Measurements from ENCODE around the gene RFX2. TPM values are rescaled to one million over a fixed set of nuclear protein-coding genes. Genes with fewer than 3 reads are reported as not detected.

The RFX2 gene
- total RNA-seq, 1 donor = 10.7 TPM

DNA sequence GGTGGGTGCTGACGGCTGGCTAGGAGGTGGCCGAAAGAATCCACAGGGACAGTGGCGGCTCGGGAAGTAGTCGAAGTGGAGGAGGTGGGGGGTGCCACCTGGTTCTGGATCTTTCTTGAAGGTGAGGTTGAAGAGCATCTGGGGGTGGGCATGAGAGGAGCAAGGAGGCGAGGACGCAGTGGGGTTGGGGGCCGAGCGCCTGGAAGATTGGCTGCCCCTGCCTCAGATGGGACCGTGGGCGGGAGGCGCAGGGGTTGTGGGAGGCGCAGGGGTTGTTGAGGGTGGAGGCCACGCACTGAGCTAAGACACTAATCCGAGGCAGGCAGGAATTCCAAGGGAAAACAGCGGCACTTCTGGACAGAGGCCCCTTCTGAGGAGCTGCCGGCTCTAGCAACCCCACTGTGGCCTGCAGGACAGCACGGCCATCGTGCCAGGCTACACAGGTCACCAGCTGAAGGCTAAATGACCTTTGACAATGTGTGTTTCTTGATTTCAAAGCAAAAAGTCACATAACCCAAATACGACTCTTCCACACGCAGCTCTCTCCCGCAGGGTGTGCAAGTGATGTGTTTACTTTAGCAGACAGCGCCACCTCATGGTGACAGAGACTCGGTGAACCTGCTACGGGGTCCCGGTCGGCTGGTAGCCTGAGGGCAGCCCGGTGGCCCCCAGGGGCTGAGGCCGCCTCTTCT is 88.3 kb downstream of the RFX2 start:
- H3K4me3 ChIP-seq (ENCODE audit: low read depth, low read length) = no peak overlapping the region
- peak; percentile 75 for DNase-seq (ENCODE audit: low read depth)
- TF ChIP-seq, protein P1, sequence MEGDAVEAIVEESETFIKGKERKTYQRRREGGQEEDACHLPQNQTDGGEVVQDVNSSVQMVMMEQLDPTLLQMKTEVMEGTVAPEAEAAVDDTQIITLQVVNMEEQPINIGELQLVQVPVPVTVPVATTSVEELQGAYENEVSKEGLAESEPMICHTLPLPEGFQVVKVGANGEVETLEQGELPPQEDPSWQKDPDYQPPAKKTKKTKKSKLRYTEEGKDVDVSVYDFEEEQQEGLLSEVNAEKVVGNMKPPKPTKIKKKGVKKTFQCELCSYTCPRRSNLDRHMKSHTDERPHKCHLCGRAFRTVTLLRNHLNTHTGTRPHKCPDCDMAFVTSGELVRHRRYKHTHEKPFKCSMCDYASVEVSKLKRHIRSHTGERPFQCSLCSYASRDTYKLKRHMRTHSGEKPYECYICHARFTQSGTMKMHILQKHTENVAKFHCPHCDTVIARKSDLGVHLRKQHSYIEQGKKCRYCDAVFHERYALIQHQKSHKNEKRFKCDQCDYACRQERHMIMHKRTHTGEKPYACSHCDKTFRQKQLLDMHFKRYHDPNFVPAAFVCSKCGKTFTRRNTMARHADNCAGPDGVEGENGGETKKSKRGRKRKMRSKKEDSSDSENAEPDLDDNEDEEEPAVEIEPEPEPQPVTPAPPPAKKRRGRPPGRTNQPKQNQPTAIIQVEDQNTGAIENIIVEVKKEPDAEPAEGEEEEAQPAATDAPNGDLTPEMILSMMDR (IDR thresholded peaks at IDR 0.05; ENCODE audit: insufficient read depth, low read length) = peak; percentile 67

DNA sequence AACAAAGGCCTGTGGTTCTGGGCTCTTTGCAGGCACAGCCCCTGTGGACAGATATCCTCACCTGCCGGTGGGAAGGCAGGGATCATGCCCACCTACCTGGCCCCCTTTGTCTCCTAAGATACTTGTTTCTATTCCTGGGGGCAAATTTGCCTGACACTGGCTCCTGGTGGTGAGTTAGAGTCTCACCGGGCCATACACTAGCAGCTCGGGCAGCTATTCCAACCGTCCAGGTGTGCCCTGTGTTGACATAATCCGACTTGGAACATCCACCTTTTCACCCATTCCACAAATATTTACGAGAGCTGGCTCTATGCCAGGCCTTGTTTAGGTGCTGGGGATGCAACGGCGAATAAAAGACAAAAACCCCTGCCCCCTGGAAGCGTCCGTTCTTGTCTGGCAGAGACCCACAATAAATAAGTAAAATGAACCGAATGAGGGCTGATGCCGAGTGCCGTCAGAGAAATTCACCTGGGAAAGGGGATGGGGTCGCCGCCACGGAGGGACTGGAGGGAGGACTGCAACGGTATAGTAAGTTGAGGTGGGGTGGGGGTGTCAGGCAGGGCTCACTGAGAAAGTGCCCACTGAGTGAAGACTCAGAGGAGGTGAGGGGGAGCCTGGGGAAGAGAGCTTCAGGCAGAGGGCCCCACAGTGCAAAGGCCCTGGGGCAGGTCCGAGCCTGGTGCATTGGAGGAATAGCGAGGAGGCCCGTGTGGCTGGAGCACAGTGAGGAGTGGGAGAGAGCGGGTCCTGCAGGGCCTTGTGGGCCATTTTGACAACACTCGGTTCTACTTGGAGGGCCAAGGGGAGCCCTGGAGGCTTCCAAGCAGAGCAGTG is 89.1 kb downstream of the RFX2 start:
- no peak for DNase-seq (ENCODE audit: low read depth)
- H3K4me3 ChIP-seq (ENCODE audit: low read depth, low read length) = no peak overlapping the region
- TF ChIP-seq, protein P1 (IDR thresholded peaks at IDR 0.05; ENCODE audit: insufficient read depth, low read length) = no peak

DNA sequence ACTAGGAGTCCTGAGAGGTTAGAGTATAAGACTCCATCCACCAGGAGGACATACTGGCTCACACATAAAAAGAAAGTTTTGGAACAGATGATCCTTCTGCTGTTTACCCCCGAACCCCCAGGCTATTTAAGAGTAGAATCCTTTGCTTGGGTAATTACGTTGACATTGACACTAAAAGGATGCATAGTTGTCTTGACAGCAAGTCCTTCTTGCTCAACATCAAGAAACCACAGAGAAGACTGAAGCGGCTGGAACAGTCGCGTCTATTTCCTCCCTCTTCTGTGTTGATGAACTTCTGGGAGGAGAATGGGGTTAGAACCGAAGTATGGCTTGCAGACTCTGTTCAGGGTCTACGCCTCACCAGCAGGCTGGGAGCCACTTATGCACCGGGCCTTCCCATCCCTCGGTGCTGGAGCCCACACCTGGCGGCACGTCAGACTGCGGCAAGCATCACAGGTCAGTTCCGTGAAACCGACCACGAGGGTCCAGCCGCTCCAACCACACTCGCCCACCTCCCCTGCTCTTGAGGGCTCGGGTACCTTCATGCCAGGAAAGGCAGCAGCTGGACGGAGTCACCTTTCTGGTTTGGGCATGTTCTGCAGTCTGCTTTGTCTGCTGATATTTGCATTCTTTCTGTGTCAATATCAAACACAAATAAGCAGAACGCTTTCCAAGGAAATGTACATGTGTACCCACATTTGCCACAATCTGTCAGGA is 90.0 kb downstream of the RFX2 start:
- H3K4me3 ChIP-seq (ENCODE audit: low read depth, low read length) = no peak overlapping the region
- TF ChIP-seq, protein P1 (IDR thresholded peaks at IDR 0.05; ENCODE audit: insufficient read depth, low read length) = no peak
- no peak for DNase-seq (ENCODE audit: low read depth)

DNA sequence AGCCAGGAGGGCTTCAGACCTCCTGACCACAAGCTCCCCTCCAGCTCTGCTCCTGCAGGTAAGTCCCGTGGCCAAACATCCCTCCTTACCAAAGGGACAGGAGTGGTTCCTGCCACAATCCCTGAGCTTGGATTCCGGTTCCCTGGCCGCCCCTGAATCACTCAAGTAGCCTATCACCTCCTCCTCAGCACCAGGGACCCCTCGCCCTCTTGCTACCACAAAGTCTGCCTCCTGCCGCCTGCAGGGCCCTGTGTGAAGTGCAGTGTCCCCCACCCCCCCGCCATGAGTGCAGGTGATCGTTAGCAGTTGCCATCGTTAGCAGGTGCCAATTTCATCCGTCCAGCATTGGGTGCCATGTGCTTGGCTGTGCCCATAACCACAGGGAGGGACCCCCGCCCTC is 91.5 kb downstream of the RFX2 start:
- TF ChIP-seq, protein P1 (IDR thresholded peaks at IDR 0.05; ENCODE audit: insufficient read depth, low read length) = no peak
- no peak for DNase-seq (ENCODE audit: low read depth)
- H3K4me3 ChIP-seq (ENCODE audit: low read depth, low read length) = no peak overlapping the region

DNA sequence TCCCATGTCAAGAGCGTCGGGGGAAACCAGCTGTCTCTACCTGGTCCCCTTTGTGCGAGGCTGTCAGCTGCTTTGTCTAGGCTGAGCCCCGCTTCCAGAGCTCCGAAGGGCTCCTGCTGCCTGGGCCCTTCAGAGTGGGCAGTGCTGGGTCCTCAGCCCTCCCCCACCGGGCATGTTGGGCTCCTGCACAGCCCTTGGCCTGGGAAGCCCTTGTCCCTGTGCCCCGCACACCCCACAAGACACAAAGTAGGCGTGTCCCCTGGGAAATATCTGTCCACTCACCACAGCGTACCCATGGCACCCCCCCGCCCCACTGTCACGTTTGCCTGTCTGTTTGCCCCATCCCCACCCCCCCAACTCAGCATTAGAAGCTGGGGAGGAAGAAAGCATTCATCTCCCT is 92.7 kb downstream of the RFX2 start:
- TF ChIP-seq, protein P1 (IDR thresholded peaks at IDR 0.05; ENCODE audit: insufficient read depth, low read length) = no peak
- H3K4me3 ChIP-seq (ENCODE audit: low read depth, low read length) = no peak overlapping the region
- DNase-seq (ENCODE audit: low read depth) = no peak

GRCh38 chr19:6015841-6016545 is 94.3 kb downstream of the RFX2 start:
- TF ChIP-seq, protein P1 (IDR thresholded peaks at IDR 0.05; ENCODE audit: insufficient read depth, low read length) = no peak
- DNase-seq (ENCODE audit: low read depth) = no peak
- H3K4me3 ChIP-seq (ENCODE audit: low read depth, low read length) = no peak overlapping the region

Data from fibroblast of the aortic adventitia (primary cell).